CD14-positive monocyte (primary cell): ENCODE measurements around the gene TMEM234. TPM values are rescaled to one million over a fixed set of nuclear protein-coding genes. Genes with fewer than 3 reads are reported as not detected.

Experiments
- DNase-seq, 3 donors: peaks; one replicate each; pipeline ENCODE4 v3.0.0-alpha.2; 2011 to 2022
- H2AFZ ChIP-seq: 2 replicates; pipeline ENCODE4 v1.6.0; 2012; ENCODE audit warnings: mild to moderate bottlenecking, low read depth, low read length, inconsistent platforms; ENCODE audit not compliant: insufficient read depth, poor library complexity, severe bottlenecking
- H3K27ac ChIP-seq, 2 donors: 1 replicate in 1 of 2; 2 replicates in 1 of 2; pipeline ENCODE4 v1.5.1; 2012 to 2013; ENCODE audit warnings: low read length in 2 of 2, control low read depth in 1 of 2, inconsistent platforms in 1 of 2, low read depth in 1 of 2, mild to moderate bottlenecking in 1 of 2
- H3K27me3 ChIP-seq, 2 donors: one replicate each; pipeline versions ENCODE4 v1.6.0 to v1.6.1; 2011 to 2013; ENCODE audit warnings: low read length in 2 of 2; ENCODE audit not compliant: control insufficient read depth in 2 of 2, insufficient read depth in 2 of 2
- H3K36me3 ChIP-seq, 2 donors: replicated peaks in 1 of 2; 1 replicate in 1 of 2; 2 replicates in 1 of 2; pipeline versions ENCODE4 v1.5.1 to v1.6.1; 2012 to 2013; ENCODE audit warnings: low read length in 2 of 2, control low read depth in 1 of 2, inconsistent platforms in 1 of 2, mild to moderate bottlenecking in 1 of 2; ENCODE audit not compliant: insufficient read depth in 2 of 2, control insufficient read depth in 1 of 2
- H3K4me1 ChIP-seq, 2 donors: 1 replicate in 1 of 2; 2 replicates in 1 of 2; pipeline versions ENCODE4 v1.5.1 to v1.6.1; 2012 to 2013; ENCODE audit warnings: low read length in 2 of 2, control low read depth in 1 of 2, inconsistent platforms in 1 of 2, mild to moderate bottlenecking in 1 of 2, moderate library complexity in 1 of 2; ENCODE audit not compliant: insufficient read depth in 2 of 2, control insufficient read depth in 1 of 2
- H3K4me2 ChIP-seq: replicated peaks from 2 replicates; pipeline ENCODE3; 2012; ENCODE audit warnings: low read length, moderate library complexity, mild to moderate bottlenecking; ENCODE audit not compliant: poor library complexity, severe bottlenecking; ENCODE audit errors: extremely low read depth
- H3K4me3 ChIP-seq, 3 experiments: fragments of 200-600 bp in 1 of 3; sonication (generic) in 1 of 3; replicated peaks in 1 of 3; 1 replicate in 2 of 3; 2 replicates in 1 of 3; pipeline ENCODE4 v1.5.1; 2011 to 2013; ENCODE audit warnings: low read length in 3 of 3, mild to moderate bottlenecking in 3 of 3, control low read depth in 2 of 3, low read depth in 2 of 3, inconsistent platforms in 1 of 3, moderate library complexity in 1 of 3
- H3K79me2 ChIP-seq: 2 replicates; pipeline ENCODE4 v1.6.0; 2012; ENCODE audit warnings: mild to moderate bottlenecking, control low read depth, inconsistent platforms, low read length, moderate library complexity; ENCODE audit not compliant: insufficient read depth
- H3K9ac ChIP-seq: 2 replicates; pipeline ENCODE4 v1.6.0; 2017; ENCODE audit warnings: low read length, mild to moderate bottlenecking; ENCODE audit not compliant: insufficient read depth, poor library complexity, severe bottlenecking
- H3K9me3 ChIP-seq, 2 donors: replicated peaks in 1 of 2; 1 replicate in 1 of 2; 2 replicates in 1 of 2; pipeline versions ENCODE4 v1.5.1 to v1.6.1; 2012 to 2013; ENCODE audit warnings: low read length in 2 of 2, control low read depth in 1 of 2; ENCODE audit not compliant: control insufficient read depth in 1 of 2, insufficient read depth in 1 of 2
- H4K20me1 ChIP-seq: 2 replicates; pipeline ENCODE4 v1.6.0; 2012; ENCODE audit warnings: mild to moderate bottlenecking, low read length, control low read depth, moderate library complexity; ENCODE audit not compliant: insufficient read depth
- H3K27ac Mint-ChIP-seq, 7 donors: one replicate each; pipeline ENCODE4 v1.8.0; 2020; ENCODE audit warnings: mild to moderate bottlenecking in 7 of 7, mixed read lengths in 7 of 7, moderate library complexity in 6 of 7, inconsistent platforms in 2 of 7
- H3K27me3 Mint-ChIP-seq, 3 donors: one replicate each; pipeline ENCODE4 v1.8.0; 2021 to 2022; ENCODE audit warnings: low read depth in 3 of 3, mild to moderate bottlenecking in 3 of 3, mixed read lengths in 3 of 3, moderate library complexity in 3 of 3, inconsistent platforms in 1 of 3
- H3K36me3 Mint-ChIP-seq, 2 donors: one replicate each; pipeline ENCODE4 v1.8.0; 2020; ENCODE audit warnings: mixed read lengths in 2 of 2, inconsistent platforms in 1 of 2, mild to moderate bottlenecking in 1 of 2
- H3K4me1 Mint-ChIP-seq: one replicate; pipeline ENCODE4 v1.8.0; 2020; ENCODE audit warnings: mild to moderate bottlenecking, mixed read lengths
- H3K4me3 Mint-ChIP-seq, 2 donors: one replicate each; pipeline ENCODE4 v1.8.0; 2020; ENCODE audit warnings: mild to moderate bottlenecking in 2 of 2, mixed read lengths in 2 of 2, moderate library complexity in 1 of 2
- H3K9me3 Mint-ChIP-seq, 7 donors: one replicate each; pipeline ENCODE4 v1.8.0; 2020 to 2022; ENCODE audit warnings: mixed read lengths in 7 of 7, mild to moderate bottlenecking in 6 of 7, moderate library complexity in 6 of 7, inconsistent platforms in 2 of 7
- CTCF ChIP-seq: fragments of 200-600 bp; IDR thresholded peaks from one replicate; pipeline ENCODE4 v1.8.0; 2022; ENCODE audit warnings: antibody characterized with exemption, mild to moderate bottlenecking
- WGBS: methylation state at CpG from one replicate; pipeline ENCODE4 v1.1.5; 2013; ENCODE audit warnings: missing lambda C conversion rate; ENCODE audit not compliant: insufficient coverage; 5-methylcytosine and 5-hydroxymethylcytosine counted together
- intact Hi-C, 2 donors: fragments of 100-400 bp; cut with micrococcal nuclease; formaldehyde crosslinking; loops; one replicate each; pipeline versions ENCODE4 v1.15.0 to v1.15.1; 2023
- polyA plus RNA-seq, 3 donors: library from polyadenylated mRNA; depleted of rRNA in 1 of 3; unstranded in 2 of 3; stranded (reverse) in 1 of 3; fragments of 300-500 nt in 2 of 3; fragments of >200 nt in 1 of 3; fragmentation: Illumina TruSeq in 2 of 3; gene quantifications; 1 replicate in 2 of 3; 2 replicates in 1 of 3; pipeline ENCODE4 v1.2.3, GENCODE V29; 2012 to 2021

Gene TMEM234
- polyA plus RNA-seq, 3 donors, result 12.8 to 22.0 (median 14.5) TPM

DNA sequence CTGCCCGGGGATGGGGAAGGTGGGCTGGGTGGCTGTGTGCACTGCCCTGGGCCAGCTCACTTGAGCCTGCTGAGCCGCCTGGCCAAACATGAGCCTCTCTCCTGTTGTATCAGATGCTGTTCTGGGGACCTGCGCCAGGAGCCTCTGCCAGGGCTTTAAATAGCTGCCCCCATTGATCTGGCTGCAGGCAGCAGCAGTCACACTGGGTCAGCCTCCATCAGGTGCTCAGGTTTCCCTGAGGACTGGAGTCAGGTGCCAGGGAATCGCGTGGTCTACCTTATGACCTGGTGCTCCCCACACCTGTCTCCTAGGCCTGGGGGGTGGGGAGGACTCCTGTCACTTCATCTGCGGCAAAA lies 22.5 kb downstream of the TMEM234 start:
- H3K9me3 Mint-ChIP-seq, result no peaks in the 10 kb centered on the region
- TF ChIP-seq CTCF, result no peak
- peak overlapping the region in 1 of 7 donors; percentile 28 for H3K27ac Mint-ChIP-seq
- H3K27me3 Mint-ChIP-seq, result peaks cover 0 to 7% (median 6%) of the 10 kb centered on the region in 3 donors
- Histone ChIP-seq H3K36me3 (peaks cover 27 to 38% of the 10 kb centered on the region in 2 donors), H3K79me2 (no peaks in the 10 kb centered on the region), H3K9me3 (no peaks in the 10 kb centered on the region), H4K20me1 (no peaks in the 10 kb centered on the region), H3K27ac (no peak overlapping the region), H2AFZ (no peak overlapping the region), H3K27me3 (no peaks in the 10 kb centered on the region), H3K9ac (no peak overlapping the region), H3K4me3 (peak overlapping the region in 1 of 3 experiments; percentile 79), H3K4me1 (peaks cover 22 to 24% of the 10 kb centered on the region in 2 donors), H3K4me2 (peak overlapping the region; percentile 68)
- H3K36me3 Mint-ChIP-seq, result peaks cover 32 to 36% of the 10 kb centered on the region in 2 donors
- 86% methylated on average over 3 of the region's 6 CpGs for WGBS
- no peak for DNase-seq
- intact Hi-C loops, result no loop called here
- no peak overlapping the region for H3K4me3 Mint-ChIP-seq
- peaks cover 24% of the 10 kb centered on the region for H3K4me1 Mint-ChIP-seq

GRCh38 chr1:32199043-32199716 lies 23.0 kb downstream of the TMEM234 start:
- Histone ChIP-seq H3K9ac (no peak overlapping the region), H3K4me1 (peaks cover 22 to 24% of the 10 kb centered on the region in 2 donors), H3K27ac (no peak overlapping the region), H4K20me1 (no peaks in the 10 kb centered on the region), H3K36me3 (peaks cover 33 to 43% of the 10 kb centered on the region in 2 donors), H3K79me2 (no peaks in the 10 kb centered on the region), H2AFZ (no peak overlapping the region), H3K9me3 (no peaks in the 10 kb centered on the region), H3K27me3 (no peaks in the 10 kb centered on the region), H3K4me3 (no peak overlapping the region), H3K4me2 (no peak overlapping the region)
- Mint-ChIP-seq H3K9me3 (no peaks in the 10 kb centered on the region), H3K36me3 (peaks cover 37 to 41% of the 10 kb centered on the region in 2 donors), H3K27me3 (peaks cover 0 to 7% (median 6%) of the 10 kb centered on the region in 3 donors), H3K27ac (peak overlapping the region in 2 of 7 donors; percentile 28 to 77), H3K4me1 (peaks cover 24% of the 10 kb centered on the region), H3K4me3 (no peak overlapping the region)
- WGBS, result 100% methylated on average over 1 of the region's 4 CpGs
- intact Hi-C loops, result no loop called here
- TF ChIP-seq CTCF, result no peak
- DNase-seq, result no peak
